ENCODE data around the gene MYO1B.

MYO1B gene

DNA sequence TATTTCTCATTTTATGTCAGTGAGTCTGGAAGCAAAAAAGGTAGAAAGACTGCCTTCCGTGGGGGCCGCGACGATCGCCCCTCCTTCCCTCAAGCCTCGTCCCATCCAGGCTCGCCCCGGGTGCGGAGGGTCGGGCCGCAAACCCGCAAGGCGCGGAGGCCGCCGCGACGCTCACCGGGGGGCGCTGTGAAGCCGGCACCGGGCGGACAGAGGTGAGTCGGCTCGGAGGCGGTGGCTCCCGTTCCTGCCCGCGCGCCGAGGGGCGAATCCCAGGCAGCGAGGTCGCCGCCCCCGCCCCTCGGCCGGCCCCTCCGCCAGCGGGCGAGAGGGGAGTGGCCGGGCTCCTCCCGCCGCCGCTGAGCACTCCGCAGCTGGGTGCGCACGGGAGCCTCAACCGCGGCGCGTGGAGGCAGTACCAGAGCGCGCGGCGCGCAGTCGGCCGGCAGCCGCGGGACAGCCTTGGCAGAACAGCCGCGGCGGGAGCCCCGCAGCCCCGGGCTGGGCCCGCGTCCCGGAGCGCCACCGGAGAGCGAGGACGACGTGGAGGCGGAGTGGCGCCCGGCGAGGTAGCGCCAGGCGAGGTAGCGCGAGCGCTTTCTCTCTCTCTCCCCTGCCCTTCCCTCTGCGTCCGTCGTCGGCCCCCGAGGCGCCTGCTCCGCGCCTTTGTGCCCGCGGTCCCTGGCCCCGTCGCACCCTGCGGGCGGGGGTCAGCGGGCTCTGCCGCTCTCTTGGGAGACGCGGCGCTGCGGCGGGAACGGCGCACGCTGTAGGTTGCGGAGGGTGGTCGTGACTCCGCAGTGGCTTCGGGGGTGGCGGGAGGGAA, at the start of gene MYO1B:
TSS of gene MYO1B (plus strand) at position 359 of the 823 bp plus-strand sequence. CDS start 31,492 bp downstream, outside the sequence.
- no peak for DNase-seq (ENCODE audit: low spot score)

GRCh38 chr2:191197096-191197495, 48.1 kb upstream of the MYO1B start:
- DNase-seq (ENCODE audit: low spot score) = no peak

DNA sequence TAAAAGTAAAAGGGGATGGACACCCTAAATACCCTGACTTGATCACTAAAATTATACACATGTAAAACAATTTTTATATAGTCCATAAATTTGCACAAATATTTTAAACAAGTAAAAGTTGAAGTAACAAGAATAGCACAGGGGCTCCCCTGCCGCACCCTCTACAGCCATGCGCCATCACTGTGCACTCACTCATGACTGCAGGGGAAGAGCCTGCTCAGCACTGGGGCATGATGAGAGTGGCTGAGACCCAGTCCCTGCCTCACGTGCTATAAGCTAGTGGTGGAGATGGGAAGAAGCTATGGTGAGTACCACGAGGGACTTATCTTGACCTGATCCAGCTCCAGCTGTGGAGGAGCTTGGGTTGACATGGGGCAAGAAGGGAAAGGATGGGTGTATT, 46.9 kb upstream of the MYO1B start:
- no peak for DNase-seq (ENCODE audit: low spot score)

- DNase-seq (ENCODE audit: low spot score) = no peak
These were observed 45.2 kb upstream of the MYO1B start for GRCh38 chr2:191199929-191200512.

- DNase-seq (ENCODE audit: low spot score) = no peak
These were observed 44.3 kb upstream of the MYO1B start for GRCh38 chr2:191200910-191201309.

DNA sequence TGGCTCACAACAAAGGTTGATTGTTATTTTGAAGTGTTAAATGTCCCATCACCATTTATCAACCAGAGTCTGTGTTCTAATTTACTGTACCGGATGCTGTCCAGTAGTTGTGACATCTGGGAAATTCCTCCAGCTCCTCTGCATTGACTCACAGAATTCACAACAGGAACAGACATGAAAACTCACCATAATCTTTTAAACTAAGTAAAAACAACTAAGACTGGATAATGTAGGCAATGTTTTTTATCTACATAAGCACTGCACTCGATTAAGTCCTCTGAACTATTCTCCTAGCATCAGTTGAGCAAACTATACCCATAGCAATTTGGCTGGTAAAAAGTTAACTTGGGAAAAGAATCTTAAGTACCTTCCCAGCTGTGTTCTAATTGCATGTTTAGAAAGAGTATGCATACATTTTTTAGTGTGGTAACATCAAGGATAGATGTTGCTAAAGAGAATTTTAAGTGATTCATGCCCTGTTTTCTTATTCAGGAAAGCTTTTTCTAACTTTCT, 42.9 kb upstream of the MYO1B start:
- no peak for DNase-seq (ENCODE audit: low spot score)

DNA sequence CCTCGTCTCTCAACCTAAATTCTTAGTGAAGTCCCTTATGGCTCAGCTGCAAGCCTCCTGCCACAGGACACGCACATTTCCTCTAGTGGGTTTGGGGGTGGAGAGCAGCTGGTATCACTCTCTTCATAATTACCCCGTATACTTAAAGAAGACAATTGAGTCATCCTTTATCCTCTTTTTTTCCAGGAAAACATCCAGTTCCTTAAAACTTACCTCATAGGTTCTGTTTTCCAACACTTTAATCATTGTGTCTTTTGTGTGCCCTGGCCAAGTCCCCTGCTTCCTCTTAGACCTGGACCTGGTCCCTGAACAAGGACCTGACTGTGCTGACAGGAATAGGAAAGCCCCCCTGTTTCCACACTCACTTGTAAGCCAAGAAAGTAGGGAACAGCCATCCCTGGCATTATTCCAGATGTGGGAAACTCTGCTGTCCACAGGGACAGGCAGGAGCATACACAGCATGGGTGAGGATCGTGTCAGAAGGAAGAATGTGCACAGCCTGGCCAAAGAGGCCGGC, 42.3 kb upstream of the MYO1B start:
- DNase-seq (ENCODE audit: low spot score) = no peak

GRCh38 chr2:191204433-191204832, 40.8 kb upstream of the MYO1B start:
- no peak for DNase-seq (ENCODE audit: low spot score)

GRCh38 chr2:191206613-191207471, 38.4 kb upstream of the MYO1B start:
- DNase-seq (ENCODE audit: low spot score) = no peak

GRCh38 chr2:191209340-191209739, 35.9 kb upstream of the MYO1B start:
- DNase-seq (ENCODE audit: low spot score) = no peak

- no peak for DNase-seq (ENCODE audit: low spot score)
These were observed 33.1 kb upstream of the MYO1B start for GRCh38 chr2:191212119-191212518.

DNA sequence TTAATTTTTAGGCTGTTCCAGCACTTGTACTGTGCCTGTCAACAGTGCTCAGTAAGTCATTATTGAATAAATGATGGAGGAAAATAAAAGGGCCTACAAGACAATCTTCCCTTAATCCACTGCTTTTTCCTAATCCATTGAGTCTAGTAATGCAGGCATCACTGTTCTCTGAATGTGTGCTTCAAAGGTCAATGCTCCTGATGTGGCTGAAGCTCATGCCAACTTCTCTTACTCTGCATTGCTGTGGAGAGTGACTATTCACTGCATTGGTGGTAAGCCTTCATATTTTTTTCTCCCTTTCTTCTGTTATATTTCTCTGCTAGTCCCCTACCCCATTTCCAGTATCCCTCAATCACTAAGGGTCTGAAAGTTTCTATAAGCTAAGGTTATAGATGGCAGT, 31.9 kb upstream of the MYO1B start:
- DNase-seq (ENCODE audit: low spot score) = no peak

DNA sequence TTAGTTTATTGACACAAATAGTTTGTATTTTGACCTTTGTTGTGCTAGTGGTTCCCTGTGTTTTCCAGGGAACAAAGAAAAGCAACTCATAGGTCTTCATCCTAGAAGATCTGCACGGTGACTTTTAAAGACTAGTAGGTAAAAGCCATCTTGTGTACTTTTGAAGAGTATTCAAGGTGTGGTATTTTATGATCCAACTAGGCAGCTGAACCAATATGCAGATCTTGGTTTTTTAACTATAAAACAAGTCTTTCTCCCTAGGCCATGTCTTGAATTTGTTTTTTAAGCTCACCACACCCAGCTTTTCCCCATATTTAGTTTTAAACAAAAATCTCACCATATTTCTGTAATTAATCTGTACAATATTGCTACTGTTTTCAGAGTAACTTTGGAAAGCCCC, 30.0 kb upstream of the MYO1B start:
- DNase-seq (ENCODE audit: low spot score) = no peak

DNA sequence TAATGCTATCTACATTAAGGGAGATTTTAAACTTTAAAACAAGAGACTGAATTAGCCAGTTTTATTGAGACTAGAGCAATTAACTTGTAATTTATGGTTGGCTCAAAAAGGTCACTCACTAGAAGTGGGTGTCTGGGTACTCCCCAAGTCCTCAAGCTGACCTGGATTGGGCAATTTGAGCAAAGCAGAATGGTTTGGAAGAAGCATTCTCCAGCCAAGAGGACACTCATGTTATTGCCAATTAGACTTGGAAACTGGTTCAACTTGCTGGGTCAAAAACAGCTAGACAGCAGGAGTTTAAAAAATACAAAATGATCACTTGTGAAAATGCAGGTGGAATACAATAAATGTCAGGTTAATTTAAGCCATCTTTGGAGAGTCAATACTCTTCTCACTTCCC, 29.5 kb upstream of the MYO1B start:
- no peak for DNase-seq (ENCODE audit: low spot score)

- no peak for DNase-seq (ENCODE audit: low spot score)
These were observed 27.6 kb upstream of the MYO1B start for GRCh38 chr2:191217580-191217979.

- DNase-seq (ENCODE audit: low spot score) = peak; percentile 72
These were observed 26.8 kb upstream of the MYO1B start for GRCh38 chr2:191218292-191218898.

- DNase-seq (ENCODE audit: low spot score) = no peak
These were observed 24.5 kb upstream of the MYO1B start for GRCh38 chr2:191220671-191221070.

GRCh38 chr2:191221666-191222065, 23.5 kb upstream of the MYO1B start:
- DNase-seq (ENCODE audit: low spot score) = no peak

DNA sequence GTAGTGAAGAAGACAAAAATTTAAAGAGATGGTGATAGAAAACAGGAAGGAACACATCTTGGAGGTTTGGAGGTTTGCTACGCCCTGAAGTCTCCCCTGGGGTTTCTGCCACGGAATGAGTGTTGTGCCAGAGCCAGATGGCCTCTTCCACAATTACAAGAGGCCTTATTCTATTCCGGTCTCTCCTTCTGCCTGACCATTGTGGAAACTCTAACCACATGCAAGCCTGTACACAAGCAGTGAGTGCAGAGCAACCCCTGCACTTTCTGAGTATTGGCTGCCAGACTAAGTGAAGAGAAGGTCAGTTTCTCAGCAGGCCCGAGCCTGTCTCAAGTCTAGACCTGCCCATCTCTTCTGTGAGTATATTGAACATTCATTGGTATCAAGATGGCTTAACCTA, 22.7 kb upstream of the MYO1B start:
- DNase-seq (ENCODE audit: low spot score) = no peak

- no peak for DNase-seq (ENCODE audit: low spot score)
These were observed 22.3 kb upstream of the MYO1B start for GRCh38 chr2:191222952-191223351.

DNA sequence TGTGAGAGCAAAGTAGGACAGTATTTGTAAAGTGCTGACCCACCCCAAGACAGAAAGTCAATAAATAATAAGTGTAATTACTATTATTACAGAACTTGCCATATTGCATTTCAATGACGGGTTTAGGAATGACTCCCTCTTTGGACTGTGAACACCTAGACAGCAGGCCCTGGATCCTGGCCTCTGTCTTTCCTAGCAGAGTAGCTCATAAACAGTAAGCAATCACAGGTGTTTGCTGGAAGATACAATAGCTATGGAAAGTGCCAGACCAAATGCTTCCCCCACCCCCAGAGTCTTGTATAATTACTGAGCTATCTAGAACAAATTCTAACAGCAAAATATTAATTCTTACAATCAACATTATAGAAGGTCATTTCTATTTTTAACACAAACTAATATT, 20.1 kb upstream of the MYO1B start:
- DNase-seq (ENCODE audit: low spot score) = no peak

DNA sequence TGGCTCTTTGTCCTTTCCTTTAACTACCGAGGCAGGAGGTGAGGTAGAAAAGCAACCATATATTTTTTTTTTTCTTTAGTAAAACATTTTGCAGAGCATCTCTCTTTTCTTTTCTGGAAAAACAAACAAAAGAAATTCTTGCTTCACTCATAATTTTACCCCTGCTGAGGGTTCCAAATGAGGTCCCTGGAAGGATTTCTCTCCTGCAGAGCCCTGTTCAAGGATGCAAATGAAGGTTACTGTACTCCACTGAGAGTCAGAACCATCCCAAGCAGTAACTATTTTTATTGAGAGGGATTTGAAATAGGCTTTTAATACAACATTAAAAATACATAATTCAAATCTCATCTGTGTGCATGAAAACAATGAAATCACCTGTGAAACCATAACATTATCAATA, 19.5 kb upstream of the MYO1B start:
- no peak for DNase-seq (ENCODE audit: low spot score)

All from Ammon's horn (tissue), 1 donor.